ENCODE data around the gene LRP1-AS.

- TF ChIP-seq CTCF (IDR thresholded peaks at IDR 0.05), result no peak
- no peak for TF ChIP-seq POLR2A (IDR thresholded peaks at IDR 0.05)
These were observed 13.3 kb upstream of the LRP1-AS start for GRCh38 chr12:57160741-57161140.
